Measurements from ENCODE around the gene KRT4.
"Not testable (repeated sequence)": the region's sequence is repeated elsewhere in the genome, so short reads cannot be mapped to it uniquely, and the experiment has no call there.

Gene KRT4

DNA sequence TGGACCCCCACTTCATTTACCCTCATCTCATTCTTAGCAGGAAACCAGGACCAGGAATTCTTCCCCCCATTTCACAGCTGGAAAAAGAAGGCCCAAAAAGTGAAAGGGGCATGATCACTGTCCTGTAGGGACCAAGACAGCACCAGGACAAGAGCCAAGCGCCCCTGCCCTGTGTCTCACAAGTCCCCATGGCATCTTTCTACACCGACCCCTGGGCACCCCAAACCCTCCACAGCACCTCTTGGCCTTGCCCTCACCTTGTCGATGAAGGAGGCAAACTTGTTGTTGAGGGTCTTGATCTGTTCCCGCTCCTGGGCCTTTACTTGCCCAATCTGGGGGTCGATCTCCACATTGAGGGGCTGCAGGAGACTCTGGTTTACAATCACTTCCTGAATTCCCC, 37.5 kb downstream of the KRT4 start:
- H3K4me3 ChIP-seq (ENCODE audit: low read depth, low read length) = no peak overlapping the region

DNA sequence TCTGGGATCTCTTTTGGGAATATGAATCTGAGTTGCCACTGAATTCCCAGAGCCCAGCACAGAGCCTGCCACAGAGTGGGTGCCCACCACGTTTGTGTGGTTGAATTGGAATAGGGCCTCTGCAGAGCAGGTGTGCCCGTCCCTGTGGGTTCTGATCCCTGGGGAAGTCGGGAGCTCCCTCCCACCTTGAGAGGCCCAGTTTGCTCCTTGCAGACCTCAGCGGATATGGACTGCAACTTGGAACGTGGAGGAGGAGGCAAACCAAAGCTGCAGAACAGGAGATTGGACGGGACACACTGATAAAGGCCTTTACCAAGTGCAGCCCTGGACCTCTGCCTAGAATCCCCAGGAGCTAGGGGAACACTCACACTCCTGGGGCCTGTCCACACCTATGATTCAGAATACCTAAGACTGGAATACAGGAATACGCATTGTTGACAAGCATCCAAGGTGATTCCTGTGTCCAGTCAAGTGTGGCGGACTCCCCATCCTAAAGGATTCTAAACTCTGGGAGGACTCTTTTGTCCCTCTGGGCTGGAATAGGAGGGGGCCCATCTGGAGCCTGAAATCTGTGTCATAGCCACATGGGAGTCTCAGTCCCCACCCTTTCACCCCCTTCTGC, 39.2 kb downstream of the KRT4 start:
- no peak overlapping the region for H3K4me3 ChIP-seq (ENCODE audit: low read depth, low read length)

DNA sequence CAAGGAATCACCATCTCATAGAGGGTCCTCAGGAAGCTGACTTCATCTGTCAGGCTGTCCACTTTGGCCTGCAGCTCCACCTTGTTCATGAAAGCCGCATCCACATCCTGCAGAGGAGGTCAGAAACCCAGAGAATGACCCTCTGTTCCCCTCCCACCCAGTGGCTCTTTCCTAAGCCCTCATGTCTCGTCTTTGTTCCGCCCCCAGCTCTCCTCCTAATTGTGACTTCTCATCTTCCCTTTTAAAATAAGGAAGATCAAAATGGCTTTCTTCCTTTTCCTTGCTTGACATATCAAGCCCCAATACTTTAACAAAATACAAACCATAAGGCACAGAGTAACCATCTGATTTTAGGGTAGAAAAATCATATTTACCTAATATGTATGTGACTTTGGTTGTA, 41.1 kb downstream of the KRT4 start:
- no peak overlapping the region for H3K4me3 ChIP-seq (ENCODE audit: low read depth, low read length)

DNA sequence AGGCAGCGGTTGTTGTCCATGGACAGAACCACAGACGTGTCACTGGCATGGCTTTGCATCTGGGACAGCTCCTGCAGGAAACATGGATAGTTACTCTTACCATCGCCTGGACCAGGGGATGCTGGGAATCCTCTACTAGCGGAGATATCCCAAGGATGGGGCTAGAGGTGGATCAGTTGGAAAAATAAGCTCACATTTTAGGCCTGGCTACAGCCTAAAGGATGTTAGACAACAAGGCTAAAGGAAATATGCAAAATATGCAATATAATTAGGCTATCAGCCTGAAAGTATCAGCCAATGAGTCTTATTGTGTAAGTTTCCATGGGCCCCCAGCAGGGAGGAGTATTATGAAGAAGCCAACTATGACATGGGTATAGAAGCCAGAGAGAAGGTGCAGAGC, 41.7 kb downstream of the KRT4 start:
- H3K4me3 ChIP-seq (ENCODE audit: low read depth, low read length) = no peak overlapping the region

DNA sequence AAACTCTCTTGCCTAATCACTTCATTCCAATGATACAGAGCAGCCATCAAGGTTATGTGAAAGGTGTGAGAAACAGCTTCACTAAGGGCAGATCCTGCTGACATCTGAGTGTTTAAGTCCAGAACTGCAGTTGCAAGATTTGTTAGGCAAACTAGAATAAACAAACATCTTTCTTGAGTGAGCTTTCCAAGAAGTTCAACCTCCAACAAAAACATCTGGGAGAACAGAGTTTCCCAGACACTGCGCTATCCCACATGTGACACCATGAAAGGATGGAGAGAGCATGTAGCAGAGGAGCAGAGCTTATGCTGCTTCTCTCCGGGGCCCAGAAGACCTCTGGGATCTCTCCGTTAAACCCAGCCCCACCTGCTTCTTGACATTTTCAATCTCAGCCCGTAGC, 42.4 kb downstream of the KRT4 start:
- H3K4me3 ChIP-seq (ENCODE audit: low read depth, low read length) = no peak overlapping the region

DNA sequence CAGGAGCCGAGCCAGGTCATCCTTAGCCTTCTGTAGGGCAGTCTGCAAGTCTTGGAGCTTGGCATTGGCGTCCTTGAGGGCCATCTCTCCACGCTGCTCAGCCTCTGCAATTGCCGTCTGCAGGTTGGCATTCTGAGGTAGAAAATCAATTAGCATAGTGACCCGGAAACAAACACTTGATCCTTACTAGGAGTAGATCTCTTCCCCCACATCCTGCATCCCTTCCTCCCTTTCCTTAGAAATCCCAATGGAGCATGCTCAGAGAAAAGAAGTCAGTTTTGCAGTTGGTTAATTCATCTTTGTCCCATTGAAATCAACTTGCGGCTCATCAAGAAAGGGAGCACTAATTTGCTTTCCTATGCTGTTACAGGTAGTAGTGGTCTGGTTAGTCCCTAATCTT, 42.8 kb downstream of the KRT4 start:
- no peak overlapping the region for H3K4me3 ChIP-seq (ENCODE audit: low read depth, low read length)

DNA sequence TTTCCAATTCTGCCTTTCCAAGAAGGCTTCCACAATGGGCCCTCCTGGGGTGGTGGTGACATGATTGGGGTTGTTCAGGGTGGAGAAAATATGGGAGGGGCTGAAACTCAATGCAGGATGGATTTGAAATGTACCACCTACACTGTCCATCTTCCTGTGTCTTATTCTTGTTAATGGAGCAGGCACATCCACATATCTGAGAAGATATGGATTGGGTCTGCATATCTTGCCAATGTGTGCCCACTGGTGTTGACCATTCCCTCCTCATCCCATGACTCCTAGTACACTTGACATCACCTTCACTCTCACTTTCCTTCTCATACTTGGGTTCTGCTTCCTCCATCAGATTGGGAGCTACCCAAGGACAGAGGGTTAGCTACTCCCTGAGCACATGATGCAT, 44.0 kb downstream of the KRT4 start:
- H3K4me3 ChIP-seq (ENCODE audit: low read depth, low read length) = no peak overlapping the region

DNA sequence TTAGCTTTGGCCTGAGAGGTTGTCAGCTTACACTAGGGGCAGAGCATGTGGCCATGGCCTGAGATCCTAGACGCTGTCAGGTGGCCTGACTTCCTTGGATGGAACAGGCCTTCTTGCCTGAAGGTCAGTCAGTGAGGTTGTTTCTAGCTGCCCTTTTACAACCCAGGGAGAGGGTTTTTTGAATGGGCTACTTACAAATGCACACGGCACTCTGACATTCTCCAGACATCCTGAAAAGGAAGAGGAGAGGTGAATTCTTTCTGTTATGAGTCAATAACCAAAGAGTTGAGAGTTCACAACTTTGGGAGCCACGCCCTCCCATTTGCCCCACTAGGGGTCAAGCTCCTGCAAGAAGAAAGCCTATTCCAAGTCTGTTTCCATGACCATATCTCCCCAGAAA, 44.6 kb downstream of the KRT4 start:
- no peak overlapping the region for H3K4me3 ChIP-seq (ENCODE audit: low read depth, low read length)

DNA sequence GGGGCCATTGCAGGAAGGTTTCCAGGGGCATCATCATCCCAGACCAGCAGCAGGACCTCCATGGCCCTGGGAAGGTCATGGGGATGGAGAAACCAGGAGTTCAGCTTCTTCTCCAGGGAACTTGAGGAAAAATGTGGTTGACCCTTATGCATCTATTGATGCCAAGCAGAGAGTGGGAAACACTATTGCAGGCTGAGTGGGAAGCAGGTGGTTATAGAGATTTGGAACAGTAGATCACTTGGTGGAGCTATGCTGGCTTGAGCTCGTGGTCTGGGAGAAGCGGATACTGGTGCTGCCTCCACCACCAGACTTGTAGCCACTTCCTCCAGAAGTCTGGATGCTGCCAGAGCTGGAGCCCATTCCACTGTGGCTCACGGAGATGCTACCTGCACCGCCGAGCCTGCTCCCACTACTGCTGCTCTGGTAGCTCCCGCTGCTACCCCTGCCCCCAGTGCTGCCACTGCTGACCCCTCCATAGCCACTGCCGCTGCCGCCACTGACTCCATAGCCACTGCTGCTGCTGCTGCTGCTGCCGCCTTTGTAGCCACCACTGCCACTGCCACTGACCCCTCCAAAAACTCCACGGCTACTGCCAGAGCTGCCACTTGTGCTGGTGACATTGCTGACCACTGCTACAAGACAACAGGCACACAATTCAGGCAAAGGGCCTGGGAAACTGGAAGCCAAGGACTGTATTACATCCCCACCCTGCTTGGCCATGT, 45.3 kb downstream of the KRT4 start:
- H3K4me3 ChIP-seq (ENCODE audit: low read depth, low read length) = no peak overlapping the region

DNA sequence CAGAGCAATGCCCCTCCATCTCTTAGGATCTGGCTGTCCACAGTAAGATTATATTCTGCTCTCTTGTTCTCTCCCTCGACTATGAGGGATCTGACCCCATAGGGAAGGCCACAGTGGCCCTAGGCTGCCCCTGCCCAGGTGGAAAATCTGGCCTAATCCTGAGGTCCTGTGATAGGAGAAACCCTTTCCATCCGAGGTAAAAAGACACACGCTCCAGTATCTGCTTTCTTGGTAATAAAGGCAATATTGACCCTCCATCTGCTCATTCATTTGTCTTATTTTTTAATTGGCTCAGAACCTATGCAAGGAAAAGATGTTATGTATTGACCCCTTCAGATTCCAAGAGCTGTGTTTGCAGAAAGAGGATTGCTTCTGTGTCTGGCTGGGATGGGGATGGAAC, 46.5 kb downstream of the KRT4 start:
- H3K4me3 ChIP-seq (ENCODE audit: low read depth, low read length) = no peak overlapping the region

DNA sequence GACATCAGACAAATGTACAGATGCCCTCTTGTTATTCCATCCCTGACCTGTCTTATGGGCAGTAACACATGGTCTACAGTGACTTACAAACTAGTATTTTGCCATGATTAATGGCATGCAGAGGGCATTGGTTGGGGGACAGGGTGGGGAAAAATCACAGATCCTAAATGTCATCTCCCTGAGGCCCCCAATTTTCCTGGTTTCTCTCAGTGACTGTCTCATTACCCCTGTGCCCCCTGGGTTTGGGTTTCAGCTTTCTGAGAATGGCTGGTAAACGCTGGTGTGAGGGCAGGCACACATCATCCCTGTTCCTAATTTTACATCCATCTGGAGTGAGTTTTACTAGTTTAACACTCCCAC, 46.9 kb downstream of the KRT4 start:
- no peak overlapping the region for H3K4me3 ChIP-seq (ENCODE audit: low read depth, low read length)

DNA sequence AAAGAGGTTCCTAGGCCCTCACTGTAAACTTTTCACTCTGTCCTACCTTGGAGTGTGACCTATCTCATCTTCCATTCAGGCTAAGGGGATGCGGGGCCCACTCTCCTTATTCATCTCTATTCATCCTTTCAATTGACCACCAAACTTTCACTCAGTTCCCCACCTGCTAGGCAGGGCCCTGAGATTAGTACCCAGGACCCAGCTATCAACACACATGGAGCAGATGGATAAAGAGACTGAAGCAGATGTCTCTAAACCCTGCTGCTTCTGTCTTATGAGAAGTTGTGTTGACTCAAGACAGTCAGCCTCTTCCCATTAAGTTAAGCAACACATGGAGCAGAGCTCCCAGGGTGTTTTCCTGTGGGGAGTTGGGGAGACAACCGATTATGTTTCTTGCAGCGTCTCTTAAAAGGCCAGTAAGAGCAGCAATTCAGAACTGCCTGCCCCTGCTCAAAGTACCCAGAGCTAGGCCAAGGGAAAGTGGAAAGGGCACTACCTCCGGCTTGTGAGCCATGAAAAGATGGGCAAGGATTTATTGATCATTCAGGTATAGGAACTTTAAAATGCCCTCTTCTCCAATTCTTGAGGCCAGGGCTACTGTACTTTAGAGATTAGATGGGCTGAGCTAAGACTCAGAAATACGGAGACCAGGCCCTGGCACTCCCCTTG, 47.4 kb downstream of the KRT4 start:
- H3K4me3 ChIP-seq (ENCODE audit: low read depth, low read length) = no peak overlapping the region

DNA sequence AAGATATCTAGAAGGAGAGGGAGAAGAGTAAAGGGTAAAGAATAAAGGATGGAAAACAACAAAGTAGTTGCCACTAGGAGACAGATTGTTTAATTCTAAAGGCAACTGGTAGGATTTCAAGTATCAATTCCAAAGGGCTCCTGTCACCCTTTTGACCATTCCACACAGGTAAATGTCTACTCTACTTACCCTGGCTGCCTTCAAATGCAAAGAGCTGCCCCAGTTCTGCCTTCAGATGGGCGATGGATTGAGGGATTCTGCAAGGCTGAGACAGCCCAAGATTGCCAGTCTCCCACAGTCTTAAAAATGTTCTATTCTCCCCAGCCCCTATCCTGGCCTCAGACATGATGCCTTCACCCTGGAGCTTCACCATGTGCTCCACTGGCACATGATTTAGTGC, 48.2 kb downstream of the KRT4 start:
- no peak overlapping the region for H3K4me3 ChIP-seq (ENCODE audit: low read depth, low read length)

DNA sequence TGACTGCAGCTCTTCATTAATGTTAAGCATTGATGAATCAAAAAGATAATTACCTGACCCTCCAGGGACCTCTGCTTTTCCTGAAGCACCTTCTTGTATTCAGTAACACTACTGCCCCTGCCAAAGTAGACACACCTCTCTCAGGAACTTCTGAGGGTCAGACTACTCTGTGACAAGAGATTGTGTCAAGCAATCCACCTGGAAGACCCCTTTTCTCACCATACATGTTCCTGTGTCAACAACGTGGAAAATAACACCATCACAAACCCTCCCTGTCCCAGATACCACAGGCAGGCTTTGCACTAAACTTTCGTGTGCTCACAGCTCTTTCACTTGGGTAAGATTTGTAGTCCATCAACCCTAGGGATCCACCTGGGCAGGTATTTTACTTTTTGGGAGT, 49.9 kb downstream of the KRT4 start:
- H3K4me3 ChIP-seq (ENCODE audit: low read depth, low read length) = no peak overlapping the region

DNA sequence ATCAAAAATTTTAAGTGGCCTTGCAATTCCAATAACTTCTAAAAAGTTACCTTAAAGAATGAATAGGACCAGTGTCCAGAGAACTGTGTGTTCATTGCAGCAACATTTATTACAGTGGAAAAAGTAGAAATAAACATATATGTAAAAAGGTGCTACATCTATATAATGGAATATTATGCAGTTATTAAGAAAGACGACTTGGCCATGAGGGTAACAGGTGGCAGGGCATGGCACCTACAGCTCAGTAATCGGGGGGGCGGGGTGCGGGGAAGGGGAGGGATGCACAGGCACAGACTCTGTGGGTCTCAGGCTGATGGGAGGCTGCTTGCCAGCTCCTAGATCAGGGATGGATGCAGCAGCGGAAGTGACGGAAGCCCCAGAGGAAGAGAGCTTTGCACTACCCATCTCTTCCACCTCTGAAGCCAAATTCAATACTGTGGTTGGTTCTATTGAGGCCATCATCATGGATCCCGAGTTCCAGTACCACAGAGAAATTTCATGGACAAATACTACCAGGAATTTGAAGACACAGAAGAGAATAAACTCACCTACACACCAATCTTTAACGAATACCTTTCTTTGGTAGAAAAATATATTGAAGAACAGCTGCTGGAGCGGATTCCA, 50.8 kb downstream of the KRT4 start:
- H3K4me3 ChIP-seq (ENCODE audit: low read depth, low read length) = no peak overlapping the region

DNA sequence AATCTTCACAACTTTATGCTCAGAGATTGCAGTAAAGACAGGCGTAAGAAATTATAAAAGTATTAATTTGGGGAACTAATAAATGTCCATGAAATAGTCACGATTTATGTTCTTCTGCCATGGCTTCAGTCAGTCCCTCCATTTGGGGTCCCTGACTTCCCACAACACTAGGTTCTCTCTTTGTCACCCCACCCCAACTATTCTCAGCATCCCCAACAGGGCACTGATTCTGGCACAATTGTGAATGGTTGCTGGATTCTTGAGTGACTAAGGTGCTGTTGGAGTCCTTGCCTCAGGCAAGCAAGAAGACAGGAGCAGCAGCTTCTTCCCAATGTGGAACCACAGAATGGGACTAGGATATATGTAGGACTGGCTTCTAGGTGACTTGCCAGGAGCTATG, 52.1 kb downstream of the KRT4 start:
- H3K4me3 ChIP-seq (ENCODE audit: low read depth, low read length) = no peak overlapping the region

DNA sequence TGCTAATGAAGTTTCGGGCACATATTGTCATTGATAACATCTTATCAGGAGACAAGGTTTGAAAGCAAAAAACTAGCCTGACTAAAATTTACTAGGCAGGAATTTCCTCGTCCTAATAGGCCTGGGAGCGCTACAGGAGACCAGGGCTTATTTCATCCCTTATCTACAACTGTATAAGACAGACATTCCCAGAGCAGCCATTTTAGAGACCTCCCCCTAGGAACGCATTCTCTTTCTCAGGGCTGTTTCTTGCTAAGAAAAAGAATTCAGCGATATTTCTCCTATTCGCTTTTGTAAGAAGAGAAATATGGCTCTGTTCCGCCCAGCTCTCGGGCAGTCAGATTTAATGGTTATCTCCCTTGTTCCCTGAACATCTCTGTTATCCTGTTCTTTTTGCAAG, 52.7 kb downstream of the KRT4 start:
- not testable (repeated sequence) for H3K4me3 ChIP-seq (ENCODE audit: low read depth, low read length)

DNA sequence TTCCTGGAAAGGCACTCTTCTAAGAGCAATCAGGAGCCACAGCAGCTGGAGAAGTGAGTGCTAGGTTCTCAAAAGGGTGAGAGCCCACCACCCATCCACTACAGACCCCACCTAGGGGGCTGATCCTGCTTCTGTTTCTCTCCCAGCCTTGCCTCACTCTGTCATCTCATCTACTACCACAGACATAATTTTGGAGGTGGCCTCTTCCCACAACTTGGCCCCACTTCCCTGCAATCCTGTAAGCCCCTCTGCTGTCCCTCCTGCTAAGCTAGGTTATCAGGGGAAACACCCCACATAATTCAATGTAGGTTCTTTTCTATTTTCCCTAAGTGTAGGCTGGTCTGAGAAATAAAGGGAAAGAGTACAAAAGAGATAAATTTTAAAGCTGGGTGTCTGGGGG, 53.3 kb downstream of the KRT4 start:
- no peak overlapping the region for H3K4me3 ChIP-seq (ENCODE audit: low read depth, low read length)

DNA sequence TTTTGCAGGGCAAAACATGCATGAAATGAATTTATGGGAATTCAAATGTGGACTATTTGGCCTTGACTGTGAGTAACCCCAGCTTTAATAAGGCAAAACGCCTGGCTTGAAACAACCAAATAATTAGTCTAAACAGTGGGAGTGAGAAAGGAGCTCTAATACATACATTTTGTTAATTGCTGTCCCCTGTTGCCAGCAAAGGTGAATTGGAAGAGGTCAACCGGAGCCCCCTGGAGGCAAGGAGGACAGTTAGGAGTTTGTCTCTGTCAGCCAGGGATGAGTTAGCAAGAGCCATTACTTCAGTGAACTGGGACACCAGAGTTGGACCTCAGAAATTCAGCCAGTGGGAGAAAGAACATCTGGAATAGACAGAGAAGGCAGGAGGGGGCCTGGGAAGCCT, 54.2 kb downstream of the KRT4 start:
- H3K4me3 ChIP-seq (ENCODE audit: low read depth, low read length) = no peak overlapping the region

DNA sequence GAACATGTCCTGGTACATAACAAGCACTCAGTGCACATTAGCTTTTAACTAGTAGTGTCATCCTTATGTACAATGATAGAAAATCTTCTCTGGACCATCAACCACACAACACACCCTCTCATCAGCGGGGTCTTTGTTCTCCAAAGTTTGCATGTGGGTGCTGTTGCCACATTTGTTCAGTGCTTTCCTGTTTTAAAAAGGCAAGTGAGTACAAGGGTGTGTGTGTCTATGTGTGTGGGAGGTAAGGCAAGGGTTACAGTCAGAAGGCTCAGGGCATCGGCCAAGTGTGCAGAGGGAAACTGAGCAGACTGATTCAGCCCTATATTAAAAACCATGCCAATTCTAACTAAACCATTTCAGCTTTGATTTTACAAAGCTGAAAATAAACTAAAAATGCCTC, 54.7 kb downstream of the KRT4 start:
- H3K4me3 ChIP-seq (ENCODE audit: low read depth, low read length) = no peak overlapping the region

DNA sequence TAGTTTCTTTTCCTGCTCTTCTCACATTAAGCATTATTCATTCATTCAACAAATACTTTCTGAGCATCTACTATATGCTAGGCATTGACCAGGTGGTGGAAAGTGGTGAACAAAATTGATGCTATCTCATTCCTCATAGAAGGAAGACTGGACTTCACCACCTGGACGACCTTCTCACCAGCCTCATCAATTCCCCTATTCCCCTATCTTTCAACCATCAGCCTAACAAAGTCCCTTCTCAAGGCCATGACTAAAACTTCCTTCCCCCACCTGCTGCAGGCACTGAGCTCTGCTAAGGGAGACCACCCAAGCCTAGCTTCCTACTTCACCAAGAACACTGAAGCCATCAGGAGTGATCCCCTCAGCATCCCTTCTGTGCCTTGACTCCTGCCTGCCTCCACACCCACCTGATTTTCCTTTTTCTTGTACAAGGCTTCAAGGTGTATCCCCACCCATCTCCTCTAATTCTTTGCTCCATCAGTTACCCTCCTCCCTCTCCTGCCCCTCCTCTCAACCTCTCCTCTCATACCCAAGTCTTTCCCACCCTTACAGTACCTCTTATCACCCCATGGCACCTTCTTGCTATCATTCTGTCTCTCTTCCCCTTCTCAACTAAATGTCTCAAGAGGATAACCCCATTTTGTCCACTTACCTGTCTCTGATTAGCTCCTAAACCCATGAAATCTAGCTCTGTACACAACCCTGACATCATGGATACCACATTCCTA, 56.3 kb downstream of the KRT4 start:
- no peak overlapping the region for H3K4me3 ChIP-seq (ENCODE audit: low read depth, low read length)
